Measurements from ENCODE around the gene SACM1L.

GRCh38 chr3:45687828-45688193, 1.4 kb upstream of the SACM1L start:
- no peak for TF ChIP-seq CTCF (IDR thresholded peaks at IDR 0.05 in 4 of 5, conservative IDR thresholded peaks at IDR 0.05 in 1 of 5)
- TF ChIP-seq POLR2A (IDR thresholded peaks at IDR 0.05), result no peak
